HuH-7 (cell line): ENCODE results near the gene FEZ2.
A peak's percentile ranks its signal among the peaks of the same experiment; 100 is the strongest.

Experiments used
- DNase-seq: peaks from one replicate; pipeline ENCODE4 v3.0.0; 2011; ENCODE audit warnings: low spot score

The FEZ2 gene

DNA sequence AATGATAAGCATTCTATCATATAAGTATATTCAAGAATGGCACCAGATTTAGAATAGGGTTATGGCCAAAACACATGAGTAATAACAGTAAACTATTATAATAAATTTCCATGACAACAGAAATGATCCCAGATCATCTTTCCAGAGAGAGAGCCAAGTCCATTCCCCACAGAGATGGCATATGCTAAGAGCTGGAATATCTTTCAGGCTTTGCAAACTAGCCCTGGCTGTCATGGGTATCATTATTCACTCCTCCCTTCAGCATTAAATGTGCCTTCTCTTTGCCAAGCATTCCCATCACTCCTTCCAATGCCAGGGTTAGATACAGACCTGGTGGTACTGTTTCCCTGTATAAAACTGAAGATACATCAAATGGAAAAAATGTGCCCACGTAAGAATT, 10.9 kb downstream of the FEZ2 start:
- no peak for DNase-seq

DNA sequence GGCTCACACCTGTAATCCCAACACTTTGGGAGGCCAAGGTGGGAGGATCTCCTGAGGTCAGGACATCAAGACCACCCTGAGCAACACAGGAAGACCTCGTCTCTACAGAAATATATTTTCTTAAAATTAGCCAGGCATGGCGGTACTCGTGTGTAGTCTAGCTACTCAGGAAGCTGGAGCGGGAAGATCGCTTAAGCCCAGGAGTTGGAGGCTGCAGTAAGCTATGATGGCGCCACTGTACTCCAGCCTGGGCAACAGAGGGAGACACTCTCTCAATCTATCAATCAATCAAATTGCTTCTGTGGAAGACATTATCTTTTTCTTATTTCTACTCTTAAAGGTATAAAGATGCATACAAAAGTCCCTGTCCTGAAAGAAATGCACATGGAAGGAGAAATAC, 11.3 kb downstream of the FEZ2 start:
- DNase-seq, result no peak

DNA sequence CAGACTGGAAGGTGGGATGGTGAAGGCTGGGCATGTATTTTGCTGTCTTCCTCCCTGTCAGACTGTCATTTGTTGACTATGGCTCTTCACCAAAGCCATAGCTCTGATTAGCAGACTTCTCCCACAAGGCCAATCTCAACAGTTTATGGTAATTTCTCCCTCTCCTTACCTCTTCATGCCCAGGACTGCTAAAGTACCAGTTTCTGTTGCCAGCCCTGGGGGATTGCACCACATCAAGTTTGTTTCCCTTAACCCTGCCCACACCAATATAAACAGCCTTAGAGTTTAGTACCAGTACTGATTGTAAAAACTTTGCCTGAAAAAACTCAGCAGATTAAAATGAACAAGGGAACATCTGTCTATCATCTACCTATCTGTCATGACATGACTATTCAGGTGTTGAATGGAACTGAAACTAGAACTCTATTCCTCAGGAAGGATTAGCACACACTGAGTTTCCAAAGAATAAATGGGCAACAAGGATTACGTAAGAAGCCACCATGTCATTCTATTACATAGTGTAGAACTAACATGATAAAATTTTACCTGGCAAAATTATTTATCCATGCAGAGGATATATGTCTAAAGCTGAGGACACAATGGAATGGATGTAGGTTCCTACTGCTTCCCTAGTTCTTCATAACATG, 13.7 kb downstream of the FEZ2 start:
- no peak for DNase-seq

DNA sequence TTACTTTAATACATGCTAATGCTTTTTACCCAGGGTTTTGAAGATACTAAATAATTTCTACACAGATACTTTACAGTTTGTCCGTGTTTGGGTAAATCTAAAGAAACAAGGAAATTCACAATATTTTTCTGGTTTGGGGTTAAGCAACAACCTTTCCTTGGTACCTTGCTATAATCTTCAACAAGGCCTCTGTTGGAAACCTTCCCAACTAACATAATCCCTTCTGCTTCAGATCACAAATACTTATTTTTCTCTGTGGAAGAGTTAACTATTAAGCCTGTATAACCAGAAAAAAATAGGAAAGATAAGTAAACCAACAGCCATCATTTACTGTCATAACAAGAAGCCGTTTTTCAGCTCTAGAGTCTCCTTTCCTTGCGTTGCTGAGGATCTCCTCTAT, 15.0 kb downstream of the FEZ2 start:
- no peak for DNase-seq

DNA sequence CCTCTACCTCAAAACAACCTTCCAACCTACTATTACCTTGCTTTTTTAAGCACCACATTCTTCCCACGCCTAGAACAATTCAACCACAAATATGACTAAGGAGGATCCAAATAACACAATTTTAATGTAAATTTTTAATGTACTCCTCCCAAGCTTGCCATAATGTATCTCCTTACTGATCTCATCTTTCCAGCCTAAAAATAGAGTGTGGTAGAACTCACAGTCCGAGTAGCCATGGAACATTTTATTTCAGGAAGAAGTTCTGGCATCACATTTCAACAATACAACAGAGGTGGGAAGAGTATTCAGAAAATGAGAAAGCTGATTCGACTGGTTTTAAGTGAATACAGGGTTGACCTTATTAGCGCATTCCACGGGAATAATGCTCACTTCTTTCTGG, 15.4 kb downstream of the FEZ2 start:
- no peak for DNase-seq

DNA sequence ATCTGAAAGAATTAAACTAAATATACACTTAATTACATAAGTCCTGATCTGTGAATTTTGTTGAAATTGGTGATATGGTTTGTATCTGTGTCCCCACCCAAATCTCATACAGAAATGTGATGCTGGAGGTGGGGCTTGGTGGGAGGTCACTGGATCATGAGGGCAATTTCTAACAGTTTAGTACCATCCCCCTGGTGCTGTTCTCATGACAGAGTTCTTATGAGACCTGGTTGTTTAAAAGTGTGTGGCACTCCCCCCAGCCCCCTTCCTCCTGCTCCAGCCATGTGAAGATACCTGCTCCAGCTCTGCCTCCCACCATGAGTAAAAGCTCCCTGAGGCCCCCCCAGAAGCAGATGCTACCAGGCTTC, 18.7 kb downstream of the FEZ2 start:
- no peak for DNase-seq

DNA sequence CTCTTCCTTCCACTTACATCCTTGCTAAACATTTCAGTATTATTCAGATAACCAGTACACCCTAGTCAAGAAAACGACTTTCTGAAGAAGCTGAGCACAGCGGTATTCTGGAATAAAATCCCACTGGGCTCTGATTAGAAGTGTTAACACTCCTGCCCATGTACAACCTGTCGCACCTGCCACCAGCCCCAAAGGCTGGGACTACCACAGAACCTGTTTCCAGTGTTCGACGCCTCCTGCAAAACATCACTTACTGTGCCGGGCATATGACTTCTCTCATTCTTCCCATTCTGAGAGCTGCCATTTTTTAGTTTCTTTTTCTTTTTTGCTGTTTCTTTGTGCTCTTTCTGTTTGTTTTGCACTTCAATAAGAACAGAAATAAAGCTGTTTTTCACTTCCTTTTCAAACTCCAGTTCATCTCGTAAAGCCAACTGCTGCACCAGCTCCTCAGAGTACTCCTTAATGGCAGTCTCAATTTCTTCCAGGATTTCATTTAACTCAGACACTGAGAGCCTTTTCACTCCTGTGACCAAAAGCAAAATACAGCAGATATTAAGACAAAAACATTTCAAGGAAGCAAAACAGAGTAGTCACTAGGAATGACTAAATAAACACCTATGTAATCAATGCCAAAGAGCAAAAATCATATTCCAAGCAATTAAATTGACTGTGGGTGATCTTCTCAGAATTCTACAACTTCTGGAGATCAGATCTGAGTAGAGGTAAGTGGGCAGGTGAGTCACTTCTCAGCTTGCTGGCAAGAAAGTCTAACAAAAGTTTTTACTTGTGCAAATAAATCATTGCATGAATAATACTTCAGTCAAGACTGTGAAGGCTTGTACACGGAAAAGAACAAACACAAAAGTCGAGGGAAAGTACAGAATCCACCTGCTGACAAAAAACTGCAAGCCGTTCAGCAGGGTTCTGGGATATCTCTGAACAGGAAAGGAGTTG, 19.3 kb downstream of the FEZ2 start:
- no peak for DNase-seq

DNA sequence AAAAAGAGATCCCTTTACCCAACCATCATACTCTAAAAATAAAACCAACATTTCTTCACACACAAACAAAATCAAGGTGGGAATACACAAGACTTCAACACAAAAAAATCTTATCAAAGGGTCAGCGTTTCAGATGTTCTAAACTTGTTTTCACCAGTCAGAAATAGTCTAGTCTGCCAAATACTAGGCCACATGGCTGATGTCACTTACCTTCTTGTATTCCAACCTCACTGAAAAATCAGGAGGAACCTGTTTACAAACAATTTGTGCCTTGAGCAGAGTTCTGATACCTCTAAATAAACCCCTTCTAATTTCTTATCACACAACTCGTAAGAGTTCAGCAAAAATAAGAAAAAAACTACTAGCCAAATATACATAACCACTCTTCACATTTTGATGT, 20.1 kb downstream of the FEZ2 start:
- no peak for DNase-seq

DNA sequence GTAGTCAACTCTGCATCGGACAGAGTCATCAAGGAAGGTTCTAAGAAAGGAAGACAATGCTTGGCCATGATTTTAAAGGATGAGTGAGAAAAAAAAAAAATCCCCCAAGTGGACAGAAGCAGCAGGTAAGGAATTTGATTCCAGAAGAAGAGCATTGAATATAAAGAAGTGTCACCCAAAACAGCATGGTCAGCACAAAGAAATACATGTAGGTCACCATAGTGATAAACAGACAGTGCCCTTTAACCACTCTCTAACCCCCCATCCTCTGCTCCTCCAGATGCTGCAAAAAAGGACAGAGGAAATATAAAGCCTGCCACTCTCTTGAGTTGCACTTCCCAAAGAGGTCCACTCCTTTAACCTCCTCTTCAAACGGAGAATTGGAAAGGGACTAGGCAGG, 23.4 kb downstream of the FEZ2 start:
- no peak for DNase-seq

DNA sequence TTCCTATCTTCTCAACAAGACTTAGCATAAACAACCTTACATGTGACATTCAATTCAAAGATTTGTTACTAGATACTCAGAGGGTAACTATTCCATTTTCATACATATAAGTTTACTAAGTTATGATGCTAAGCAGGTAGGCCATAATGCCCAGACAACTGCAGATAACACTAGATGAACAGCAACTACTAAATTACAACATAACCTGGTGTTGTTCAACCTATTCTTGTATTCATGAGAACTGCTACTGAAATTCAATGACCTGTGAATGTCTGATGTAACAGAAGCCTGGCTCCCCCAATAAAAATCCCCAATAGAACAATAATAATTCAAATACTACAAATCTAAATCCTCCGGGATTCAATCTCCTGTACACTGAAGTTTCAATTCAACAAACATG, 24.8 kb downstream of the FEZ2 start:
- DNase-seq, result no peak

DNA sequence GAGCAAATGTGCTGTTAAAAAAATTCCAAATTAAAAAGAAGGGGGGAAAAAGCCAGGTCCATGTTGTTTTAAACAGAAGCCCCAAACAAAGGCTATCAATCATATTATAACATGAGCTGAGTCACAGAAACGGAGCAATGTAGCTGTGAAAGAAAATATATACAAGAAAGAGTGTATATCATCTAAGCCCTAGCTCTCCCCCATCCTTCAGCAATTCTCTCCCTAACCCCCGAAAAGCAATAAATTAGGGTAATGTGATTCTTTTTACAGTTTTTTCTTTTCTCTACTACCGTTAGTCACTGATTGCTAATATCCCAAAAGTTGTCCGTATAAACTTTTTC, 25.3 kb downstream of the FEZ2 start:
- DNase-seq, result no peak

DNA sequence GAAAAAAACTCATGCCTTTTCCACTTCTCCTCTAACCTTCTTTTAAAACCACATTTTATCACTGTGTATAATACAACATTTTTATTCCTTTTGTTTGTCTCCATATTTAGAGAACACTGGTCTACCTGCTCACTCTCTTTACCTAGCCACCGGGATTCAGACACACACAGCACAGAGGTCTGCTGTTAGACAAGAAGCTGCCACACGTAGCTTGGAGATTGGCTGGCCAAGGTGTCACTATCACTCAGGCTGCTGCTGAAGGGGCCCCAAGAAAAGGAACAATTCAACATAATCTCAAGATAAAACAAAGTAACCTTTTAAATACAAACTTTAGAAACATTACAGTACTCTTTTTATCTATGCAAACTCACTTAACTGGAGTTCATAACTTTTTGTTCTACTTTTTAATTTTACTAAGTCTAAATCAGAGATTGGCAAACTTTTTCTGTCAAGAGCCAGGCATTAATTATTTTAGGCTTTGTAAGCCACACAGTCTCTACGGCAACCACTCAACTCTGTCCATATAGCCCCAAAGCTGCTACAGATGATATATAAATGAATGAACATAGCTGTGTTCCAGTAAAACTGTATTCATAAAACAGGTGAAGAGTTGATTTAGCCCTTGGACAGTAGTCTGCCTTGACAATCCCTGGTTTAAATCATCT, 25.8 kb downstream of the FEZ2 start:
- DNase-seq, result no peak

DNA sequence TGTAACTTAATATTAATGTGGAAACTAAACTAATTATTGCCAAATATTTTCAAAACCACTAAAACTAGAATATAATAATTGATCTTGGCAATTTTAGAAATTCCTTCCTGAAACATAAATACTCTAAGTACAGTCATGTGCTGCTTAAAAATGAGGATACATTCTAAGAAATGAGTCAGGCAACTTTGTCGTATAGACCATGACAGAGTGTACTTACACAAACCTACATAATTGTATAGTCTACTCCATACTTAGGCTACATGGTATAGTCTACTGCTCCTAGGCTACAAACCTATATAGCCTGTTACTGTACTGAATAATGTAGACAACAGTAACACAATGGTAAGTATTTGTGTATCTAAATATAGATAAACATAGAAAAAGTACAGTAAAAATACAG, 27.6 kb downstream of the FEZ2 start:
- DNase-seq, result no peak

DNA sequence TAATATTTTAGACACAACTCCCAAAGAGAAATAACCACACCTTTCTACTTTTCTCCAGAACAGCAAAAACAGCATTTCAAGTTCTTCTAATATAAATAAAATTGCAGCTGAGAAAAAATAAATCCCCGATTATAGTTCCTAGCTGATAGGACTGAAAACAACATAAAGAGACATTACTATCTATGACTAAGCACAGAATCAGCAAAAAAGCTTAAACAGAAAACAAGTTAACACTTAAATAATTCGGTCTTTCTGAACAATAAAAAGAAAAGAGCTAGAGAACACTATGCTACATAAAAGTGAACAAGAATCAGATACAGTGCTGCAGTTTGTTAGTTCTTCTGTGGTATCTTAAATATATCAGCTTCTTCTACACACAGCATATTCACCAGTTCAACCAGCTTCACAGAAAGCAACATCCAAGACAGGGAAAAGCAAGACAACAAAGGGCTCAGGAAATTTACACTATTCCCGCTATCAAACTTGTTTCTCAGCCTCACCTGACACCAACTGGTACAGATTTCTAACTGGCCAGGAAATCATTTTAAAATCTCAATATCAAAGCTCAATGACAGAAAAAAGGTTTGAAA, 28.6 kb downstream of the FEZ2 start:
- DNase-seq, result no peak

DNA sequence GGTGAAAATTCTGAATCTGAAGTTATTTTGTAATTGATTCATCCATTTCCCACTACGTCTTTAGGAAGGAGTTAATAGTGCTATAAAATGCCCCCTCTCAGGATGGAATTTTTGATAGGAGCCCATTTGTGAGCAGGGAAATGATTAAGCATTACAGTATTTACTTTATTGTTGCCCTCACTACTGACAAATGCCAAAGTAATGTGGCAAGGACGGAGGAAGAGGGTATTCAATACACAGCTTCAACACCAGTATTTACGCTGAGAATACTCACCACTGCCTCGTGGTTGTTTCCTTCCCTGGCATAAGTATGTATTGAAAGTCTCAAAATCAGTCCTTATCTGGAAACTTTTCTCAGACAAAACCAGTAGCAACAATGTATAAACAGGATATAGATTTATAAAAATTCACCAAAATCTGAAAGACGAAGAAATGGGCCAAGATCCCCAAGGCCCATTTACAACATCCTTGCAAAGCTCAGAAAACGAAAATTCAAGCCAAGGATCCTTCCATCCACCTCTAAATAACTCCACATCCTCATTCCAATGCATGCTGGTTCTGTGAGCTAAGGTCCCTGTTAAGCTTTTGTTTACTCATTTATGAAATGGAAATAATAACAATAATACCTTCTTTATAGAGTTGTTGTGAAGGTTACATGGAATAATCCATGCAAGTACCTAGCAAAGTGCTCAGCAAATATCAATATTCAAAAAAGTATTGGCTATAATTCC, 29.3 kb downstream of the FEZ2 start:
- no peak for DNase-seq

DNA sequence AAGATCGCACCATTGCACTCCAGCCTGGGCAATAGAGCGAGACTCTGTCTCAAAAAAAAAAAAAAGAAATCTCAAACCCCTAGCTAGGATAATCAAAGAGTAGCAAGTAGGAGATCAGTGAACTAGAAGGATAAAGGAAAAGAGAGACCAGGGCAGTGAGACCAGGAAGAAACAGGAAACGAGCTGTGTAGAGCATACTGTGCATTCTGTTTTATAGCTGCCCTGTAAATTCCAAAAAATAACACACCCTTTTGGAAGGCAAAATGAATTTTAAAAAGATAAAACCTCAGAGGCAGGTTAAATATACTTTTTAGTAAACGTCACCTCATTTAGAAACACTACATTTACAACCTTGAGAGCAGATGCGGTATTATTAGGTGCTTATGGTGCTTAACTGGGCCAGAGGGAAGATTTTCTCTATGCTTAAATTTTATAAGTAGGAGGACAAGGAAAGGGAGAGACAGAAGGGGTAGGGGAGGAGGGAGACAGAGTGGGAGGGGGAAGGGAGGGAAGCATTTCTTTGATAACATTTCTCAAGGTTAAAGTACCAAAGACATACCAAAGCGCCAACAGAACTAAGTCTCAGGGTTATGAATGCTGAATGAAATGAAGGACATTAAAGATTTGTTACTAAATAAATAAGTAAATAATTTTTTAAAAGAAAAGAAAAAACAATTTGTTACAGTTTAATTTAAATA, 30.1 kb downstream of the FEZ2 start:
- DNase-seq, result no peak

DNA sequence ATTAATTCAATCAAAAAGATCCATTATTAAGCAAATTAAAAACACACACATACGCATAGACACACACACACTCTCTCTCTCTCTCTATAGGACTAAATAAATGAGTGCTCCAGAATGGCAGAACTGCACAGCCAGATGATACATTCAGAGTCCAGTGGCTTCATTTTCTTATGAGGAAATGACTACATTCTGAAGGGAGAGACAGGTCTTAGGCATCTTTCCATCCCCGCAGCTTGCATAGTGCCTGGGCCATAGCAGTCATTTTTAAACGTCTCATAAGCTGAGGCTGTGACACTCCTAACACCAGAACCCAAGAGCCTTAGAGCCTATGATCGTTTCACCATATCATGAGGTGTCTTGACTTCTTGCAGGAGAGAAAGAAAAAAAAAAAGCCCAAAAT, 31.1 kb downstream of the FEZ2 start:
- DNase-seq, result no peak

DNA sequence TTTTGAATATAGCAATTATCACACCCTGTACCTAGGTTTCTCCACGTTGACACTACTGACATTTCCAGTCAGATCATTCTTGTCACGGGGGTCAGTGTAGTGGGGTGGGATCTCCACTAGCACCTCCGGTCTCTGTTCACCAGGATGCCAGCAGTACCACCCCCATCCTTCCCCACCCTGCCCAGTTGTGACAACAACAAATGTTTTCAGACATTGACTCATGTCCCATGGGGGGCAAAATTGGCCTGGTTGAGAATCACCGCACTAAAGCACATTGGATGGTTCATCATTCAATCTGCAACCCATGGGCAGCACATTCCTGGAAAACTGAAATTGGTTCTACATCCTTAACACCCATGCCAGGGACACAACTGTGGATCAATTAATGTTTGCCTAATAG, 32.3 kb downstream of the FEZ2 start:
- DNase-seq, result no peak

DNA sequence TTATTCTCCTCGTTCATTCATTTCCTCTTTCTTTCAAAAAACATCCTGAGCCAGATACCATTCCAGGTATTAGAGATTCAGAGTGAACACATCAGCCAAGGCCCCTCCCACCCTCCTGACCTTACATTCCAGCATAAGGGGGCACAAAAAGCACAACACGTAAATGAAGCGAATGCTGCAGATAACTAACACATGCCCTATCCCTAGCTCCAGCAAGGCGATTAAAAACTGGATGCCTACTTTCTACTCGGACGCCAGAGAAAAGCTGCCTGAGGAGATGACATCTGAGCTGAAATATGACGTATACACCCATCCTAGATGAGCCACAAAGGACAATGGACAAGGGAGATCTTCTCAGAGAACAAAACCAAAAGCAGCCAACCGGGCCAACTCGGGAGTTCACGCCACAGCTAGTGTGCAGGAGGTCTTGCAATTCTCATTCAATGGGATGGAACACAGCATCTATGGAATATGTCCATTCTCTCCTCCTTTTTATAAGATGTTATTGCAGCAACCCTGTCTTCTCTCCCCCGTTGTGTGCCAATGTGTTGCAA, 33.5 kb downstream of the FEZ2 start:
- DNase-seq, result no peak

DNA sequence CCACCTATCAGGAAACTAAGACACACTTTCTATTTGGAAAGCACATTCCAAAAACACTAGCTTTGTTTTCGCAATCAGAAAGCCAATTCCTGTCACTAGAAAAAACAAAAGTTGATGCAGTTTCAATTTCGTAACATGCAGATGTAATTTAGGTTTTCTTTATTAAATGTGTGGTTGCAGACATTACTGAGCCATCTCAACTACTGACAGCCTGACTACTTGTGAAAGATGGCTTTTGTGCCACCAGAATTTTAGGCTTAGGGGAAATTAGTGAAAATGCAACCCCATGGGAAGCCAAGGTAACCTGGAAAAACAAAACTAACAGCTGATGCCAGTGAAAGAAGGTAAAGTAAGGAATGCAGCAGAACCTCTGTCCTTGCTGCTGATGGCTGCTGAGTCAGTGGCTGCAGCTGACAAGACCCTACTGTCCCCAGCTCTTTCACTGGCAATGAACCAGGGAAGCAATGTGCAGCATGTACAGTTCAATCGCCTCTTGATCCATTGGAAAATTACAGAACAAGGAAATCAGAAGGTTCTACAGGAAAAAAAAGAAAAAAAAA, 34.9 kb downstream of the FEZ2 start:
- DNase-seq, result peak; percentile 5

DNA sequence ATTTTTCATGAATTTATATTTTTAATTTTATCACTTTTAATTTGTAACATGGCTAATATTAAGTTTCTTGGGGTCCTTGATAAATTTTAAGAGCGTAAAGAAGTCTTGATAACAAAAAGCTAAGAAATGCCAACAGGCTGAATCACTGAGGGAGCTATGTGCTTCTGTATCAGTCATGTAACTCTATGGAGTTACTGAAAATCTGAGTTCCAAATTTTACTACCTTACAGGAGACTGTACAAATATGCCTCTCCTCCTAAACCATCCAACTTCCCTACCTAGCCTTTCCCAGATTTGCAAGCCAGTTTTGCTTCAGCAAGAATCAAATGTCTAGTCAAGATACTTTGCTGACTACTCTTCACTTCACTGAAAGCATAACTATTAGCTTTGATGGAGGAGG, 35.7 kb downstream of the FEZ2 start:
- no peak for DNase-seq
